Lung (tissue), 12 donors: ENCODE results near the gene SERPIND1. TPM values are rescaled to one million over a fixed set of nuclear protein-coding genes. Genes with fewer than 3 reads are reported as not detected.

Experiments
- ATAC-seq: fragments of 200-7000 bp; cut with Tn5 transposase; one replicate; pipeline ENCODE4 v1.9.1; 2020; ENCODE audit warnings: moderate number of reproducible peaks; ENCODE audit not compliant: insufficient read depth, low FRiP score
- DNase-seq, 3 donors: peaks; one replicate each; pipeline ENCODE4 v3.0.0-alpha.2; 2013 to 2017
- H3K27ac ChIP-seq, 2 donors: one replicate each; pipeline ENCODE4 v1.5.1; 2013; ENCODE audit warnings: mild to moderate bottlenecking in 2 of 2, moderate library complexity in 2 of 2, control low read depth in 1 of 2, inconsistent platforms in 1 of 2, low read depth in 1 of 2, low read length in 1 of 2
- H3K27me3 ChIP-seq, 3 donors: one replicate each; pipeline ENCODE4 v1.5.1; 2013; ENCODE audit warnings: low read length in 2 of 3; ENCODE audit not compliant: control insufficient read depth in 3 of 3, insufficient read depth in 3 of 3
- H3K36me3 ChIP-seq, 4 donors: one replicate each; pipeline ENCODE4 v1.5.1; 2013; ENCODE audit warnings: low read length in 4 of 4, mild to moderate bottlenecking in 1 of 4, moderate library complexity in 1 of 4; ENCODE audit not compliant: control insufficient read depth in 4 of 4, insufficient read depth in 4 of 4
- H3K4me1 ChIP-seq, 5 donors: one replicate each; pipeline ENCODE4 v1.5.1; 2013; ENCODE audit warnings: low read length in 5 of 5, mild to moderate bottlenecking in 2 of 5, moderate library complexity in 1 of 5; ENCODE audit not compliant: control insufficient read depth in 5 of 5, insufficient read depth in 5 of 5
- H3K4me3 ChIP-seq: one replicate; pipeline ENCODE4 v1.5.1; 2013; ENCODE audit warnings: mild to moderate bottlenecking, control low read depth, moderate library complexity
- H3K9ac ChIP-seq, 2 donors: one replicate each; pipeline ENCODE4 v1.5.1; 2013; ENCODE audit warnings: low read length in 2 of 2, control low read depth in 1 of 2; ENCODE audit not compliant: insufficient read depth in 1 of 2
- H3K9me3 ChIP-seq, 4 donors: one replicate each; pipeline ENCODE4 v1.5.1; 2013; ENCODE audit warnings: low read length in 3 of 4, mild to moderate bottlenecking in 1 of 4, moderate library complexity in 1 of 4; ENCODE audit not compliant: control insufficient read depth in 4 of 4, insufficient read depth in 3 of 4
- WGBS, 2 donors: extraction: QIAGEN DNeasy Blood & Tissue Kit; methylation state at CpG; one replicate each; pipeline ENCODE4 v1.1.7; 2013; 5-methylcytosine and 5-hydroxymethylcytosine counted together
- polyA plus RNA-seq, 2 donors: library from polyadenylated mRNA; stranded (reverse); fragments of 200-250 nt; gene quantifications; one replicate each; pipeline ENCODE4 v1.2.1, GENCODE V29; 2013
- total RNA-seq, 2 donors: library from RNA; depleted of rRNA in 1 of 2; stranded (reverse); fragments of >200 nt in 1 of 2; gene quantifications; one replicate each; pipeline ENCODE4 v1.2.1, GENCODE V29; 2014 to 2021
- TF ChIP-seq, protein P1 (sequence below): IDR thresholded peaks from 2 replicates; pipeline ENCODE4 v1.5.1; 2012; ENCODE audit warnings: mild to moderate bottlenecking; ENCODE audit errors: control extremely low read depth, extremely low read depth
- donor health status: control.
- donor health status: control.
- donor health status: Bipolar disorder and iron deficiency.
- donor health status: healthy.
- donor health status: DM: yes; HTN: yes; CAD: no.

The SERPIND1 gene
- total and polyA plus RNA-seq, 4 donors, result 0.02 to 2.0 (median 0.75) TPM

DNA sequence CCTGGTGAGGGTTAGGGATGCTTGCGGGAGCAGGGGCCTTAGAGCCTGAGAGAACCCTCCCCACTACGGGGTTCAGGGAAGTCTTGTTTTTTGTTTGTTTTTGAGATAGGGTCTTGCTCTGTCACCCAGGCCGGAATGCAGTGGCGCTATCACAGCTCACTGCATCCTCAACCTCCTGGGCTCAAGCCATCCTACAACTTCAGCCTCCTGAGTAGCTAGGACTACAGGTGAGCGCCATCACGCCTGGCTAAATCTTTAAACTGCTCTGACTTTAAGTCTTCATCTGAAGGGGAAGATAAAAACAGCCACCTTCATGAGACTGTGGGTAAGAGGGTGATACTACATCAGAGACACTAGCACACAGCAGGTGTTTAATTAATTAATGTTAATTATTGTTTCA lies 28.5 kb downstream of the SERPIND1 start:
- whole genome bisulfite sequencing, 2 donors, result 87% methylated on average over 6 of the region's 6 CpGs
- ATAC-seq, result no peak
- no peak for DNase-seq
- peaks cover 0 to 4% (median 0%) of the 10 kb centered on the region in 5 donors for H3K4me1 ChIP-seq
- H3K27me3 ChIP-seq, result no peaks in the 10 kb centered on the region
- H3K27ac ChIP-seq, result no peak overlapping the region
- no peaks in the 10 kb centered on the region for H3K9me3 ChIP-seq
- no peak overlapping the region for H3K9ac ChIP-seq
- no peak overlapping the region for H3K4me3 ChIP-seq
- H3K36me3 ChIP-seq, result peaks cover 8 to 68% (median 20%) of the 10 kb centered on the region in 4 donors
- TF ChIP-seq, protein P1, sequence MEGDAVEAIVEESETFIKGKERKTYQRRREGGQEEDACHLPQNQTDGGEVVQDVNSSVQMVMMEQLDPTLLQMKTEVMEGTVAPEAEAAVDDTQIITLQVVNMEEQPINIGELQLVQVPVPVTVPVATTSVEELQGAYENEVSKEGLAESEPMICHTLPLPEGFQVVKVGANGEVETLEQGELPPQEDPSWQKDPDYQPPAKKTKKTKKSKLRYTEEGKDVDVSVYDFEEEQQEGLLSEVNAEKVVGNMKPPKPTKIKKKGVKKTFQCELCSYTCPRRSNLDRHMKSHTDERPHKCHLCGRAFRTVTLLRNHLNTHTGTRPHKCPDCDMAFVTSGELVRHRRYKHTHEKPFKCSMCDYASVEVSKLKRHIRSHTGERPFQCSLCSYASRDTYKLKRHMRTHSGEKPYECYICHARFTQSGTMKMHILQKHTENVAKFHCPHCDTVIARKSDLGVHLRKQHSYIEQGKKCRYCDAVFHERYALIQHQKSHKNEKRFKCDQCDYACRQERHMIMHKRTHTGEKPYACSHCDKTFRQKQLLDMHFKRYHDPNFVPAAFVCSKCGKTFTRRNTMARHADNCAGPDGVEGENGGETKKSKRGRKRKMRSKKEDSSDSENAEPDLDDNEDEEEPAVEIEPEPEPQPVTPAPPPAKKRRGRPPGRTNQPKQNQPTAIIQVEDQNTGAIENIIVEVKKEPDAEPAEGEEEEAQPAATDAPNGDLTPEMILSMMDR, result no peak

DNA sequence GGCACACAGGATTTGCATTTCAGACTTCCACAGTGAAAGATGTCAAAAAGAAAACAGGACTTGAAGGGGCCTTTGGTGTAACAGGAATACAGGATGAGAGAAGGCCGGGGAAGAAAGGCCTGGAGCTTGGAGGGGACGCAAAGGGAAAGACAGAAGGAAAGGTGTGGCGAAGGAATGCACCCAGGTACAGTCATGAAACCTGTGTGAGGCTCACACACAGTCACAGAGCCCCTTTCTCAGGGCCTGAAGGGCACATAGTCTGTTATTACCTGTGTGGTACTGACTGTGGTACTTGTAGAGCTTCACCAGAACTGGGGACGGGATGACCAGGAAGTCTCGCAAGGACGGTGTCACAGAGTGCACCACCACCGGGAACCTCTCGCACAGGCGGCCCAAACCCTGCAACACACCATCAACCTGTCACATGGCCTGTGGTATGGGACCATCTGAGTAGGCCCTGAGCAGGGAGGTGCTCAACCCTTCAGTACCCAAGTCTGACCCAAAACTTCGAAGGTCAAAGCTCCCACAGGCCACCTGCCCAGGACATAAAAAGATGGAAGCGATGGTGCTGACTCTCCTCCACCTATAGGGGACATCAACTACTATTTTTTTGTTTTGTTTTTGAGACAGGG lies 29.1 kb downstream of the SERPIND1 start:
- DNase-seq (no peak), ATAC-seq (no peak)
- Histone ChIP-seq H3K27me3 (no peaks in the 10 kb centered on the region), H3K36me3 (peaks cover 8 to 65% (median 19%) of the 10 kb centered on the region in 4 donors), H3K9me3 (no peaks in the 10 kb centered on the region), H3K4me1 (peaks cover 0 to 4% (median 0%) of the 10 kb centered on the region in 5 donors), H3K27ac (no peak overlapping the region), H3K4me3 (no peak overlapping the region), H3K9ac (no peak overlapping the region)
- WGBS, 2 donors, result 95 to 96% methylated on average over 11 of the region's 11 CpGs
- TF ChIP-seq, protein P1, result no peak

DNA sequence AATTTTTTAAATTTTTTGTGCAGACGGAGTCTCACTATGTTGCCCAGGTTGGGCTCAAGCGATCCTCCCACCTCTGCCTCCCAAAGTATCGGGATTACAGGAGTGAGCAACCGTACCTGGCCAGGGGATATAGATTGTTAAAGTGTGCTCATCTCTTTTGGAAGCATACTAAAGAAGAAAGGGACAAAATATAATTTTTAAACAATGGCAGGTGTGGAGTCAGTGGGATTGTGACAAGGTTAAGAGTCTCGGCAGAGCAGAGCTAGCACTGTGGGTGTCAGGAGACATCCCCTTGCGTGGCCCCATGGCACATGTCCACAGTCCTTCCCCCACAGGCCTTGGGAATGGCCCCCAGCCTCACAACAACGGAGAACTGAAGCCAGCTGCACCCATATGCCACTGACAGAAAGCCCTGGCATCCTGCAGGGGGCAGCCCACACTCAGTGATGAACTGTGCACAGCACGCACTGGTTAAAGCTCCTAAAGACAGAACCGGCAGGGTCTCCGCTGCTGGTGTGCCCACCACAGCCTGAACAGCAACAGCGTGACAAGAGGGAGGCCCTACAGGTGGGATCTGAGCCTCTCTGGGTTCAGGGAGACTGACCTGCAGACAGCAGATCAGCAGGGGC lies 29.9 kb downstream of the SERPIND1 start:
- Histone ChIP-seq H3K27ac (no peak overlapping the region), H3K4me1 (peaks cover 0 to 4% (median 0%) of the 10 kb centered on the region in 5 donors), H3K27me3 (no peaks in the 10 kb centered on the region), H3K4me3 (no peak overlapping the region), H3K9ac (no peak overlapping the region), H3K9me3 (no peaks in the 10 kb centered on the region), H3K36me3 (peaks cover 6 to 61% (median 17%) of the 10 kb centered on the region in 4 donors)
- ATAC-seq, result no peak
- WGBS, 2 donors, result 79 to 83% methylated on average over 11 of the region's 11 CpGs
- peak; percentile 50 to 62 (median 61) for DNase-seq
- TF ChIP-seq, protein P1, result no peak
